HepG2 (cell line): ENCODE data around the gene LCN2. TPM values are rescaled to one million over a fixed set of nuclear protein-coding genes. Genes with fewer than 3 reads are reported as not detected.

Experiments used
- CENPX ChIP-seq: sonication (generic); formaldehyde crosslinking; IDR thresholded peaks from 2 replicates; pipeline ENCODE4 v1.9.0; 2021; ENCODE audit warnings: mild to moderate bottlenecking, missing genetic modification reagents, moderate library complexity
- GATAD1 ChIP-seq: IDR thresholded peaks from 2 replicates; pipeline ENCODE4 v1.6.1; 2016; ENCODE audit warnings: missing genetic modification reagents, missing compliant biosample characterization
- LBX2 ChIP-seq: sonication (generic); formaldehyde crosslinking; IDR thresholded peaks from 2 replicates; pipeline ENCODE4 v1.5.0; 2020; ENCODE audit warnings: missing genetic modification reagents, mild to moderate bottlenecking, borderline replicate concordance
- REPIN1 ChIP-seq: sonication (generic); formaldehyde crosslinking; IDR thresholded peaks from 2 replicates; pipeline ENCODE4 v1.8.0; 2022; ENCODE audit warnings: missing genetic modification reagents, low read depth, mild to moderate bottlenecking, borderline replicate concordance
- SAP130 ChIP-seq: IDR thresholded peaks from 2 replicates; pipeline ENCODE4 v1.6.1; 2016; ENCODE audit warnings: low read depth
- TBX2 ChIP-seq: sonication (generic); formaldehyde crosslinking; IDR thresholded peaks from 2 replicates; pipeline ENCODE4 v1.5.0; 2020; ENCODE audit warnings: missing genetic modification reagents, mild to moderate bottlenecking, borderline replicate concordance
- THRA ChIP-seq: sonication (generic); formaldehyde crosslinking; IDR thresholded peaks from 2 replicates; pipeline ENCODE4 v1.4.0; 2020; ENCODE audit warnings: missing genetic modification reagents, borderline replicate concordance
- ZFP91 ChIP-seq: sonication (generic); formaldehyde crosslinking; IDR thresholded peaks from 2 replicates; pipeline ENCODE4 v1.9.0; 2022; ENCODE audit warnings: missing genetic modification reagents, mild to moderate bottlenecking, borderline replicate concordance
- ZNF280D ChIP-seq: sonication (generic); formaldehyde crosslinking; IDR thresholded peaks from 2 replicates; pipeline ENCODE4 v1.5.1; 2020; ENCODE audit warnings: mild to moderate bottlenecking, missing genetic modification reagents
- ZNF333 ChIP-seq: sonication (generic); formaldehyde crosslinking; IDR thresholded peaks from 2 replicates; pipeline ENCODE4 v1.4.0; 2020; ENCODE audit warnings: mild to moderate bottlenecking, missing genetic modification reagents, borderline replicate concordance
- ZNF441 ChIP-seq: sonication (generic); formaldehyde crosslinking; IDR thresholded peaks from 2 replicates; pipeline ENCODE4 v1.7.0; 2021; ENCODE audit warnings: missing genetic modification reagents, borderline replicate concordance
- ZNF646 ChIP-seq: sonication (generic); formaldehyde crosslinking; IDR thresholded peaks from 2 replicates; pipeline ENCODE4 v1.9.0; 2021; ENCODE audit warnings: mild to moderate bottlenecking, missing genetic modification reagents
- polyA plus RNA-seq, 8 experiments: library from polyadenylated mRNA; depleted of rRNA in 3 of 8; stranded (reverse) in 7 of 8; unstranded in 1 of 8; fragments of >200 nt; fragmentation: Illumina TruSeq in 4 of 8; extraction: Trizol in 4 of 8; gene quantifications; 2 replicates each; pipeline versions ENCODE4 v1.2.1 to v1.2.3, GENCODE V29; 2011 to 2016; ENCODE audit warnings: low read depth in 4 of 8, missing spikeins in 1 of 8, mixed read lengths in 1 of 8; ENCODE audit not compliant: insufficient read depth in 1 of 8
- total RNA-seq, 5 experiments: library from RNA; depleted of rRNA; stranded (reverse); fragments of >200 nt; fragmentation: Illumina TruSeq; extraction: Trizol; gene quantifications; 2 replicates each; pipeline ENCODE4 v1.2.3, GENCODE V29; 2016; ENCODE audit warnings: low read depth in 1 of 5
- TF ChIP-seq, protein P1 (sequence below): sonication (generic); formaldehyde crosslinking; IDR thresholded peaks from 2 replicates; pipeline ENCODE4 v1.5.0; 2020; ENCODE audit warnings: missing genetic modification reagents

LCN2 gene
- total and polyA plus RNA-seq, 2 of the 13 experiments (the other 11 are each of a cell fraction or from before 2014, with no cell fraction given) = 0.38 to 1.4 TPM

GRCh38 chr9:128159784-128160602 lies 10.7 kb downstream of the LCN2 start, which contains the start of gene BBLN (continued):
- no peak; the same call in 1 of the 2 replicates for TF ChIP-seq ZFP91 (CRISPR knock-in tag)
- TF ChIP-seq SAP130 = peak; percentile 73
- TF ChIP-seq REPIN1 (CRISPR knock-in tag) = no peak
- TF ChIP-seq GATAD1 (CRISPR knock-in tag) = peak; percentile 57; the same call in 1 of the 2 replicates
- no peak for TF ChIP-seq ZNF333 (CRISPR knock-in tag)
- no peak for TF ChIP-seq ZNF646 (CRISPR knock-in tag)
- TF ChIP-seq, protein P1, sequence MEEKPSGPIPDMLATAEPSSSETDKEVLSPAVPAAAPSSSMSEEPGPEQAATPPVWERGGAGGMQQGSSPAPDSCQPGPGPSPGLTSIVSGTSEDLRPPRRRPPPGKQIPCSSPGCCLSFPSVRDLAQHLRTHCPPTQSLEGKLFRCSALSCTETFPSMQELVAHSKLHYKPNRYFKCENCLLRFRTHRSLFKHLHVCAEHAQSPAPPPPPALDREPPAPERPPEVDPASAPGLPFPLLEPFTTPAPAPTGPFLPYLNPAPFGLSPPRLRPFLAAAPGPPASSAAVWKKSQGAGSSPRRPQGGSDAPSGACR = 0 out of 2 replicates have a peak, but pooled peaks have one; percentile 34
- TF ChIP-seq LBX2 = no peak
- TF ChIP-seq THRA (CRISPR knock-in tag) = no peak
- TF ChIP-seq CENPX (CRISPR knock-in tag) = no peak
- TF ChIP-seq TBX2 (CRISPR knock-in tag) = peak; percentile 67; the same call in 1 of the 2 replicates
- TF ChIP-seq ZNF280D (CRISPR knock-in tag) = no peak
- peak; percentile 24; the same call in 1 of the 2 replicates for TF ChIP-seq ZNF441
